ENCODE results near the gene LRRFIP1.

The LRRFIP1 gene

GRCh38 chr2:237661270-237661669, 33.9 kb downstream of the LRRFIP1 start:
- DNase-seq (ENCODE audit: low read depth in 1 of 2, low spot score in 1 of 2), result no peak
- H3K27ac ChIP-seq (replicated peaks), result no peak overlapping the region

GRCh38 chr2:237661799-237662328, 34.5 kb downstream of the LRRFIP1 start:
- Histone ChIP-seq H3K27me3 (ENCODE audit: insufficient read depth, poor library complexity, severe bottlenecking) (peaks cover 2% of the 10 kb centered on the region), H3K4me3 (replicated peaks; ENCODE audit: insufficient read depth, low read length) (no peak overlapping the region), H3K27ac (replicated peaks) (no peak overlapping the region)
- no peak for DNase-seq (ENCODE audit: low read depth in 1 of 2, low spot score in 1 of 2)
- TF ChIP-seq CTCF (IDR thresholded peaks at IDR 0.05; ENCODE audit: insufficient read depth, low read length) (no peak), POLR2AphosphoS5 (IDR thresholded peaks at IDR 0.05; ENCODE audit: low read depth) (no peak), SPI1 (IDR thresholded peaks at IDR 0.05; ENCODE audit: borderline replicate concordance, low read depth) (no peak), REST (IDR thresholded peaks at IDR 0.05; ENCODE audit: insufficient replicate concordance, low read depth) (no peak), GABPA (IDR thresholded peaks at IDR 0.05; ENCODE audit: low read depth) (no peak)

More at GRCh38 chr2:237661270-237661669, 33.9 kb downstream of the LRRFIP1 start:
- Histone ChIP-seq H3K4me3 (replicated peaks; ENCODE audit: insufficient read depth, low read length) (no peak overlapping the region), H3K27me3 (ENCODE audit: insufficient read depth, poor library complexity, severe bottlenecking) (peaks cover 2% of the 10 kb centered on the region)
- TF ChIP-seq REST (IDR thresholded peaks at IDR 0.05; ENCODE audit: insufficient replicate concordance, low read depth) (no peak), SPI1 (IDR thresholded peaks at IDR 0.05; ENCODE audit: borderline replicate concordance, low read depth) (no peak), POLR2AphosphoS5 (IDR thresholded peaks at IDR 0.05; ENCODE audit: low read depth) (no peak), GABPA (IDR thresholded peaks at IDR 0.05; ENCODE audit: low read depth) (no peak), CTCF (IDR thresholded peaks at IDR 0.05; ENCODE audit: insufficient read depth, low read length) (no peak)

- H3K27me3 ChIP-seq (ENCODE audit: insufficient read depth, poor library complexity, severe bottlenecking), result peaks cover 3% of the 10 kb centered on the region
- TF ChIP-seq POLR2AphosphoS5 (IDR thresholded peaks at IDR 0.05; ENCODE audit: low read depth) (no peak), CTCF (IDR thresholded peaks at IDR 0.05; ENCODE audit: insufficient read depth, low read length) (no peak), REST (IDR thresholded peaks at IDR 0.05; ENCODE audit: insufficient replicate concordance, low read depth) (no peak), GABPA (IDR thresholded peaks at IDR 0.05; ENCODE audit: low read depth) (no peak), SPI1 (IDR thresholded peaks at IDR 0.05; ENCODE audit: borderline replicate concordance, low read depth) (no peak)
- peak; percentile 71 to 86 for DNase-seq (ENCODE audit: low read depth in 1 of 2, low spot score in 1 of 2)
- no peak overlapping the region for H3K27ac ChIP-seq (replicated peaks)
- no peak overlapping the region for H3K4me3 ChIP-seq (replicated peaks; ENCODE audit: insufficient read depth, low read length)
Measured at GRCh38 chr2:237662671-237663093, 35.3 kb downstream of the LRRFIP1 start.
